WTC11 (cell line): Measurements from ENCODE around the gene KLHL10.

Experiments
- CTCF ChIP-seq: fragments of 200-600 bp; IDR thresholded peaks from 2 replicates; pipeline ENCODE4 v1.8.0; 2022; ENCODE audit warnings: antibody characterized with exemption
- MYBL2 ChIP-seq: sonication (generic); formaldehyde crosslinking; IDR thresholded peaks from 2 replicates; pipeline ENCODE4 v1.8.1; 2023; ENCODE audit warnings: mild to moderate bottlenecking, moderate library complexity, missing genetic modification reagents

GRCh38 chr17:41806685-41807445 is 30.8 kb upstream of the KLHL10 start:
- TF ChIP-seq CTCF: no peak
- TF ChIP-seq MYBL2 (CRISPR knock-in tag): no peak
